Measurements from ENCODE around the gene ABLIM1. TPM values are rescaled to one million over a fixed set of nuclear protein-coding genes. Genes with fewer than 3 reads are reported as not detected.

Gene ABLIM1
- total and polyA plus RNA-seq, 4 donors = 20.0 to 135 (median 59.9) TPM

- ATAC-seq (ENCODE audit: insufficient read depth, low FRiP score) (no peak), DNase-seq (peak; percentile 82 to 93 (median 92))
- Histone ChIP-seq H3K9ac (ENCODE audit: insufficient read depth in 1 of 2, low read length in 2 of 2) (no peak overlapping the region), H3K27me3 (ENCODE audit: control insufficient read depth in 3 of 3, insufficient read depth in 3 of 3, low read length in 2 of 3) (peaks cover 0 to 5% (median 0%) of the 10 kb centered on the region in 3 donors), H3K9me3 (ENCODE audit: control insufficient read depth in 4 of 4, insufficient read depth in 3 of 4, low read length in 3 of 4) (peaks cover 0 to 2% (median 0%) of the 10 kb centered on the region in 4 donors), H3K27ac (ENCODE audit: low read depth in 1 of 2, low read length in 1 of 2) (no peak overlapping the region), H3K36me3 (ENCODE audit: control insufficient read depth in 4 of 4, insufficient read depth in 4 of 4, low read length in 4 of 4) (peaks cover 0 to 2% (median 0%) of the 10 kb centered on the region in 4 donors), H3K4me3 (no peak overlapping the region), H3K4me1 (ENCODE audit: control insufficient read depth in 5 of 5, insufficient read depth in 5 of 5, low read length in 5 of 5) (peaks cover 0 to 80% (median 22%) of the 10 kb centered on the region in 5 donors)
- WGBS, 2 donors = 39 to 50% methylated on average over 3 of the region's 3 CpGs
- TF ChIP-seq CTCF (IDR thresholded peaks at IDR 0.05; ENCODE audit: control extremely low read depth, extremely low read depth) = no peak
These were observed 258.0 kb downstream of the ABLIM1 start for GRCh38 chr10:114400091-114400490.

- H3K36me3 ChIP-seq (ENCODE audit: control insufficient read depth in 4 of 4, insufficient read depth in 4 of 4, low read length in 4 of 4) = peaks cover 0 to 4% (median 0%) of the 10 kb centered on the region in 4 donors
- WGBS, 2 donors = 67 to 82% methylated on average over 6 of the region's 6 CpGs
- peaks cover 0 to 2% (median 0%) of the 10 kb centered on the region in 4 donors for H3K9me3 ChIP-seq (ENCODE audit: control insufficient read depth in 4 of 4, insufficient read depth in 3 of 4, low read length in 3 of 4)
- ATAC-seq (ENCODE audit: insufficient read depth, low FRiP score) (no peak), DNase-seq (peak in 1 of 3 donors; percentile 33)
- H3K4me3 ChIP-seq = no peak overlapping the region
- H3K9ac ChIP-seq (ENCODE audit: insufficient read depth in 1 of 2, low read length in 2 of 2) = no peak overlapping the region
- TF ChIP-seq CTCF (IDR thresholded peaks at IDR 0.05; ENCODE audit: control extremely low read depth, extremely low read depth) = no peak
- H3K27ac ChIP-seq (ENCODE audit: low read depth in 1 of 2, low read length in 1 of 2) = peak overlapping the region in 1 of 2 donors; percentile 41
- peaks cover 0 to 2% (median 0%) of the 10 kb centered on the region in 3 donors for H3K27me3 ChIP-seq (ENCODE audit: control insufficient read depth in 3 of 3, insufficient read depth in 3 of 3, low read length in 2 of 3)
- H3K4me1 ChIP-seq (ENCODE audit: control insufficient read depth in 5 of 5, insufficient read depth in 5 of 5, low read length in 5 of 5) = peaks cover 0 to 75% (median 22%) of the 10 kb centered on the region in 5 donors
These were observed 258.5 kb downstream of the ABLIM1 start for GRCh38 chr10:114399576-114399975.

- Histone ChIP-seq H3K4me1 (ENCODE audit: control insufficient read depth in 5 of 5, insufficient read depth in 5 of 5, low read length in 5 of 5) (peaks cover 0 to 78% (median 22%) of the 10 kb centered on the region in 5 donors), H3K4me3 (no peak overlapping the region), H3K9ac (ENCODE audit: insufficient read depth in 1 of 2, low read length in 2 of 2) (peak overlapping the region in 1 of 2 donors; percentile 36), H3K9me3 (ENCODE audit: control insufficient read depth in 4 of 4, insufficient read depth in 3 of 4, low read length in 3 of 4) (peaks cover 0 to 2% (median 0%) of the 10 kb centered on the region in 4 donors), H3K36me3 (ENCODE audit: control insufficient read depth in 4 of 4, insufficient read depth in 4 of 4, low read length in 4 of 4) (peaks cover 0 to 4% (median 0%) of the 10 kb centered on the region in 4 donors), H3K27me3 (ENCODE audit: control insufficient read depth in 3 of 3, insufficient read depth in 3 of 3, low read length in 2 of 3) (peaks cover 0 to 2% (median 0%) of the 10 kb centered on the region in 3 donors), H3K27ac (ENCODE audit: low read depth in 1 of 2, low read length in 1 of 2) (no peak overlapping the region)
- ATAC-seq (ENCODE audit: insufficient read depth, low FRiP score) (no peak), DNase-seq (peak in 1 of 3 donors; percentile 13)
- WGBS, 2 donors = 85 to 92% methylated on average over 10 of the region's 10 CpGs
- no peak for TF ChIP-seq CTCF (IDR thresholded peaks at IDR 0.05; ENCODE audit: control extremely low read depth, extremely low read depth)
These were observed 259.3 kb downstream of the ABLIM1 start for GRCh38 chr10:114398587-114399331.
